Stimulated activated CD8-positive, alpha-beta memory T cell treated with anti-CD3 and anti-CD28 coated beads, Interleukin-4, amount 100 ng/mL, for 1 hour (primary cell): Measurements from ENCODE around the gene EXPH5.

Source experiments
- DNase-seq, 2 donors: peaks; one replicate each; pipeline ENCODE4 v3.0.0-alpha.2; 2020; ENCODE audit warnings: low read depth in 2 of 2, low spot score in 1 of 2

EXPH5 gene

GRCh38 chr11:108522318-108522717 lies 71.2 kb downstream of the EXPH5 start:
- DNase-seq = no peak

GRCh38 chr11:108518581-108518980 lies 75.0 kb downstream of the EXPH5 start:
- no peak for DNase-seq

GRCh38 chr11:108516125-108516524 lies 77.4 kb downstream of the EXPH5 start:
- no peak for DNase-seq

- no peak for DNase-seq
Measured at GRCh38 chr11:108512708-108513107, 80.9 kb downstream of the EXPH5 start.

- DNase-seq = no peak
Measured at GRCh38 chr11:108511851-108512474, 81.6 kb downstream of the EXPH5 start.

GRCh38 chr11:108508653-108509593 lies 84.6 kb downstream of the EXPH5 start:
- DNase-seq = no peak

GRCh38 chr11:108501396-108501795 lies 92.2 kb downstream of the EXPH5 start:
- DNase-seq = no peak

GRCh38 chr11:108500721-108501120 lies 92.8 kb downstream of the EXPH5 start:
- no peak for DNase-seq

GRCh38 chr11:108500169-108500568 lies 93.4 kb downstream of the EXPH5 start:
- no peak for DNase-seq

GRCh38 chr11:108498816-108499408 lies 94.7 kb downstream of the EXPH5 start:
- no peak for DNase-seq

- no peak for DNase-seq
Measured at GRCh38 chr11:108498046-108498815, 95.3 kb downstream of the EXPH5 start, which contains the start of gene POGLUT3. POGLUT3 (minus strand) TSS chr11:108498384; CDS start chr11:108498366, 18 bp downstream.

GRCh38 chr11:108497317-108498045 lies 96.1 kb downstream of the EXPH5 start:
- peak; percentile 29 for DNase-seq

GRCh38 chr11:108496643-108497256 lies 96.8 kb downstream of the EXPH5 start:
- no peak for DNase-seq

GRCh38 chr11:108495326-108495725 lies 98.2 kb downstream of the EXPH5 start:
- DNase-seq = no peak

GRCh38 chr11:108494182-108494581 lies 99.4 kb downstream of the EXPH5 start:
- no peak for DNase-seq

GRCh38 chr11:108491936-108492335 lies 101.6 kb downstream of the EXPH5 start:
- no peak for DNase-seq

- no peak for DNase-seq
Measured at GRCh38 chr11:108486828-108487227, 106.7 kb downstream of the EXPH5 start.

GRCh38 chr11:108486331-108486730 lies 107.2 kb downstream of the EXPH5 start:
- no peak for DNase-seq

- DNase-seq = no peak
Measured at GRCh38 chr11:108483163-108483562, 110.4 kb downstream of the EXPH5 start.
